SK-N-SH (cell line): ENCODE data around the gene MAN1B1. TPM values are rescaled to one million over a fixed set of nuclear protein-coding genes. Genes with fewer than 3 reads are reported as not detected.

Experiments
- CTCF ChIA-PET: fragments of 300-600, 350-600 bp; formaldehyde crosslinking; extraction: SDS; loops from one replicate; lab custom pipeline; 2021; lab: Yijun Ruan, JAX
- POLR2A ChIA-PET: fragments of 350-600 bp; sonication (Branson Sonifier 250); formaldehyde crosslinking; extraction: SDS; loops from one replicate; lab custom pipeline; 2020; ENCODE audit warnings: antibody characterized with exemption, inconsistent platforms; lab: Yijun Ruan, JAX
- DNase-seq: peaks from one replicate; pipeline ENCODE4 v3.0.0; 2012
- H2AFZ ChIP-seq: fragments of 200-600 bp; sonication (generic); 2 replicates; pipeline ENCODE4 v1.8.1; 2016; ENCODE audit warnings: antibody characterized with exemption, mild to moderate bottlenecking, low read depth
- H3F3A ChIP-seq: fragments of 200-600 bp; sonication (generic); replicated peaks from 2 replicates; pipeline ENCODE3; 2016; ENCODE audit warnings: antibody characterized with exemption, mild to moderate bottlenecking; ENCODE audit not compliant: insufficient read depth
- H3K27ac ChIP-seq, 2 experiments: fragments of 200-500 bp in 1 of 2; fragments of 200-600 bp in 1 of 2; sonication (Bioruptor generic) in 1 of 2; sonication (generic), shearing (Covaris generic) in 1 of 2; 2 replicates each; pipeline versions ENCODE4 v1.5.1 to v1.6.1; 2014 to 2016; ENCODE audit warnings: low read depth in 2 of 2, inconsistent platforms in 1 of 2, low read length in 1 of 2, mild to moderate bottlenecking in 1 of 2, mixed read lengths in 1 of 2
- H3K27me3 ChIP-seq: fragments of 200-600 bp; sonication (generic), shearing (Covaris generic); 2 replicates; pipeline ENCODE4 v1.6.1; 2016; ENCODE audit warnings: mixed run types; ENCODE audit not compliant: insufficient read depth
- H3K36me3 ChIP-seq, 2 experiments: fragments of 200-500 bp in 1 of 2; fragments of 200-600 bp in 1 of 2; sonication (Bioruptor generic) in 1 of 2; sonication (generic) in 1 of 2; replicated peaks in 1 of 2; 2 replicates each; pipeline versions ENCODE3 to v1.5.1; 2014 to 2016; ENCODE audit warnings: low read length in 1 of 2, mild to moderate bottlenecking in 1 of 2; ENCODE audit not compliant: insufficient read depth in 2 of 2, control insufficient read depth in 1 of 2
- H3K4me1 ChIP-seq, 2 experiments: fragments of 200-500 bp in 1 of 2; fragments of 200-600 bp in 1 of 2; sonication (Bioruptor generic) in 1 of 2; sonication (generic), shearing (Covaris generic) in 1 of 2; 2 replicates each; pipeline versions ENCODE4 v1.5.1 to v1.6.1; 2014 to 2016; ENCODE audit warnings: low read depth in 1 of 2, low read length in 1 of 2, mixed run types in 1 of 2; ENCODE audit not compliant: insufficient read depth in 2 of 2, control insufficient read depth in 1 of 2
- H3K4me2 ChIP-seq: fragments of 200-600 bp; sonication (generic), shearing (Covaris generic); 2 replicates; pipeline ENCODE4 v1.6.1; 2017; ENCODE audit warnings: mixed run types
- H3K4me3 ChIP-seq, 2 experiments: fragments of 200-500 bp in 1 of 2; fragments of 200-600 bp in 1 of 2; sonication (Bioruptor generic) in 1 of 2; sonication (generic), shearing (Covaris generic) in 1 of 2; 2 replicates each; pipeline versions ENCODE4 v1.5.1 to v1.8.1; 2014 to 2016; ENCODE audit warnings: low read depth in 2 of 2, inconsistent platforms in 1 of 2, low read length in 1 of 2, mild to moderate bottlenecking in 1 of 2, mixed read lengths in 1 of 2, moderate library complexity in 1 of 2
- H3K79me2 ChIP-seq: fragments of 200-600 bp; sonication (generic); 2 replicates; pipeline ENCODE4 v1.8.1; 2017; ENCODE audit warnings: mild to moderate bottlenecking; ENCODE audit not compliant: insufficient read depth
- H3K9ac ChIP-seq: fragments of 200-600 bp; sonication (generic); 2 replicates; pipeline ENCODE4 v1.6.1; 2017; ENCODE audit warnings: mixed run types
- H3K9me2 ChIP-seq: fragments of 200-600 bp; sonication (generic); 2 replicates; pipeline ENCODE4 v1.6.1; 2017; ENCODE audit warnings: mixed run types
- H3K9me3 ChIP-seq: fragments of 200-600 bp; sonication (generic); 2 replicates; pipeline ENCODE4 v1.6.1; 2017; ENCODE audit warnings: mixed run types, mild to moderate bottlenecking, moderate library complexity
- H4K20me1 ChIP-seq: fragments of 200-600 bp; sonication (generic); 2 replicates; pipeline ENCODE4 v1.6.1; 2017; ENCODE audit warnings: mild to moderate bottlenecking, mixed run types; ENCODE audit not compliant: insufficient read depth
- CHD2 ChIP-seq: fragments of 150-350 bp; IDR thresholded peaks from 2 replicates; pipeline ENCODE4 v1.6.1; 2018; ENCODE audit warnings: low read length; ENCODE audit not compliant: partially characterized antibody
- EP300 ChIP-seq, 2 experiments: IDR thresholded peaks; 2 replicates each; pipeline versions ENCODE4 v1.4.0 to v1.6.1; 2012; ENCODE audit warnings: borderline replicate concordance in 1 of 2, low read depth in 1 of 2, low read length in 1 of 2
- EZH2phosphoT487 ChIP-seq: fragments of 200-600 bp; sonication (generic); IDR thresholded peaks from 2 replicates; pipeline ENCODE4 v1.6.1; 2017; ENCODE audit warnings: low read depth, mixed run types, mild to moderate bottlenecking, antibody characterized with exemption, moderate library complexity, borderline replicate concordance
- FOSL2 ChIP-seq: IDR thresholded peaks from 2 replicates; pipeline ENCODE4 v1.4.0; 2012; ENCODE audit warnings: low read depth, mild to moderate bottlenecking, moderate library complexity, borderline replicate concordance
- GATA2 ChIP-seq: sonication (generic); formaldehyde crosslinking; IDR thresholded peaks from 2 replicates; pipeline ENCODE4 v1.5.0; 2020; ENCODE audit warnings: mild to moderate bottlenecking, missing genetic modification reagents
- JUND ChIP-seq: IDR thresholded peaks from 2 replicates; pipeline ENCODE4 v1.4.0; 2012
- MEF2A ChIP-seq: IDR thresholded peaks from 2 replicates; pipeline ENCODE4 v1.4.0; 2012; ENCODE audit warnings: low read depth, borderline replicate concordance
- MXI1 ChIP-seq: IDR thresholded peaks from 2 replicates; pipeline ENCODE4 v1.6.1; 2012; ENCODE audit warnings: mild to moderate bottlenecking, low read depth, low read length, improper control_type of control experiment
- NFIC ChIP-seq: IDR thresholded peaks from 2 replicates; pipeline ENCODE4 v1.4.0; 2012; ENCODE audit warnings: borderline replicate concordance
- NRF1 ChIP-seq: IDR thresholded peaks from 2 replicates; pipeline ENCODE4 v1.6.1; 2012; ENCODE audit warnings: low read depth, mild to moderate bottlenecking, low read length
- RAD21 ChIP-seq: IDR thresholded peaks from 2 replicates; pipeline ENCODE4 v1.6.1; 2012; ENCODE audit warnings: mild to moderate bottlenecking, low read length
- RCOR1 ChIP-seq: fragments of 150-350 bp; IDR thresholded peaks from 2 replicates; pipeline ENCODE4 v1.6.1; 2017; ENCODE audit warnings: antibody characterized with exemption, low read length
- TAF1 ChIP-seq: IDR thresholded peaks from 2 replicates; pipeline ENCODE4 v1.6.1; 2012; ENCODE audit warnings: low read depth, mild to moderate bottlenecking, low read length, moderate library complexity, borderline replicate concordance
- TEAD4 ChIP-seq: IDR thresholded peaks from 2 replicates; pipeline ENCODE4 v1.4.0; 2012; ENCODE audit warnings: mild to moderate bottlenecking, borderline replicate concordance; ENCODE audit not compliant: insufficient read depth
- USF2 ChIP-seq: fragments of 150-350 bp; IDR thresholded peaks from 2 replicates; pipeline ENCODE4 v1.6.1; 2017; ENCODE audit warnings: antibody characterized with exemption, low read length, low read depth, borderline replicate concordance
- YY1 ChIP-seq: IDR thresholded peaks from 2 replicates; pipeline ENCODE4 v1.4.0; 2012; ENCODE audit warnings: low read depth, mild to moderate bottlenecking
- WGBS: methylation state at CpG from one replicate; pipeline ENCODE4 v1.1.6; 2017; ENCODE audit warnings: low lambda C conversion rate; 5-methylcytosine and 5-hydroxymethylcytosine counted together
- polyA plus RNA-seq, 3 experiments: library from polyadenylated mRNA; depleted of rRNA; stranded (reverse); fragments of >200 nt; gene quantifications; 2 replicates each; pipeline ENCODE4 v1.2.3, GENCODE V29; 2012
- TF ChIP-seq, protein P1 (sequence below): IDR thresholded peaks from 2 replicates; pipeline ENCODE4 v1.4.0; 2012; ENCODE audit warnings: low read depth, borderline replicate concordance
- TF ChIP-seq, protein P2 (sequence below): IDR thresholded peaks from 2 replicates; pipeline ENCODE4 v1.4.0; 2012; ENCODE audit warnings: low read depth
- TF ChIP-seq, protein P3 (sequence below): IDR thresholded peaks from 2 replicates; pipeline ENCODE4 v1.6.1; 2012; ENCODE audit warnings: mild to moderate bottlenecking, low read depth, low read length, moderate library complexity

The MAN1B1 gene
- polyA plus RNA-seq, 1 of the 3 experiments (the other 2 are of a cell fraction): 57.8 TPM

DNA sequence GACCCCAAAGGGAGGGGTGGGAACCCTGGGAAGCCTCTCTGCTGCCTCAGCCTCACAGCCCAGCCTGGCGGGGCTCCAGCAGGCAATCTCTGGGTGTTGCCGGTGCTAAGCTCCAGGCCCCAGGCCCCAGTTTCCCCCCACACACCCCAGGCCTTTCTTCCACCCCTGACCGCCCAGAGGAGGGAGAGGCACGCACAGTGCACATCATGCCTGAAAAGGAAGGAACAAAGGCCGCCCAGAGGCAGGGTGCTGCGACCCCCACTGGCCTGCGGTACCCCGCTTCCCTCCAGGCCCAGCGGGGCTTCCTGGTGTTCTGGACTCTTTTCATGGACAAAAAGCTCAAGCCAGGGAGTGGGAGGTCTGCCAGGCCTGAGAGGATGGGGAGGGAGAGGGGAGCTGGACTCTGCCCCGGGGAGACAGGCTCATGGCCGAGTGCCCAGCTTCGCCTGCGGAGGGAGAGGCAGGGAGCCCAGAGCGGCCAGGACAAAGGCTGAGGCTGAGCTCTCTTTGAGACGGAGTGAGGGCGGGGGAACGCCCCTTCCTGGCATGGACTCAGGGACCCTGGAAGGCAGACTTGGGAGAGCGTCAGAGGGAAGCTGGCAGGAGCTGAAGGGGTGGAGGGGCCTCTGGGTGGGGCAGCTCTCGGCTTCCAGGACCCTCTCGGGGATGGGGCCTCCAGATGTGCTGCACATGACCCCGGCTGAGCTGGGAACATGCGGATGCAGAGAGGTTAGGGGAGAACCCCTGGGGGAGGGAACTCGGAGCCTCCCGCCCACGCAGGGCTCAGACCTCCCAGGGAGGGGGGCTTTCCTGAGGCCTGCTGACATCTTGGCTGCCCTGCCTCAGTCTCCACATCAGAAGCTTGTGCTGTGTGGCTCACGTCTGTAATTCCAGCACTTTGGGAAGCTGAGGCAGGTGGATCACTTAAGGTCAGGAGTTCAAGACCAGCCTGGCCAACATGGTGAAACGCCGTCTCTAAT, 31.1 kb upstream of the MAN1B1 start:
- Histone ChIP-seq H3K4me3 (no peak overlapping the region), H2AFZ (no peak overlapping the region), H3K9me3 (no peaks in the 10 kb centered on the region), H3F3A (no peaks in the 10 kb centered on the region), H3K27ac (peak overlapping the region; percentile 32 to 96; a peak in 3 of 4 replicates), H3K27me3 (no peaks in the 10 kb centered on the region), H3K4me2 (peak overlapping the region; percentile 71; the same call in 1 of the 2 replicates), H3K4me1 (peaks cover 0 to 29% of the 10 kb centered on the region in 2 experiments; a peak in 2 of 4 replicates), H4K20me1 (no peaks in the 10 kb centered on the region), H3K79me2 (no peaks in the 10 kb centered on the region), H3K36me3 (no peaks in the 10 kb centered on the region), H3K9me2 (no peaks in the 10 kb centered on the region), H3K9ac (no peak overlapping the region)
- WGBS: 32% methylated on average over 19 of the region's 28 CpGs
- ChIA-PET CTCF (interaction anchor here (0.9 to 19.8 kb wide), 12 partner anchors 9 to 268 kb away, joined by 3 to 803 read pairs (median 7); partner anchors contain the start of genes NPDC1, RNF224, SAPCD2 and UAP1L1), POLR2A (interaction anchor here (0.6 to 1.8 kb wide), 16 partner anchors 8 to 247 kb away, joined by 3 to 17 read pairs (median 6); partner anchors contain the start of genes CLIC3, DPP7, GRIN1 and NPDC1)
- no peak for TF ChIP-seq TEAD4
- TF ChIP-seq TAF1: 0 out of 2 replicates have a peak, but pooled peaks have one; percentile 20
- TF ChIP-seq MXI1: peak; percentile 76
- peak; percentile 20; the same call in 1 of the 2 replicates for TF ChIP-seq RAD21
- TF ChIP-seq, protein P1, sequence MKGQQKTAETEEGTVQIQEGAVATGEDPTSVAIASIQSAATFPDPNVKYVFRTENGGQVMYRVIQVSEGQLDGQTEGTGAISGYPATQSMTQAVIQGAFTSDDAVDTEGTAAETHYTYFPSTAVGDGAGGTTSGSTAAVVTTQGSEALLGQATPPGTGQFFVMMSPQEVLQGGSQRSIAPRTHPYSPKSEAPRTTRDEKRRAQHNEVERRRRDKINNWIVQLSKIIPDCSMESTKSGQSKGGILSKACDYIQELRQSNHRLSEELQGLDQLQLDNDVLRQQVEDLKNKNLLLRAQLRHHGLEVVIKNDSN: no peak
- TF ChIP-seq CHD2: peak; percentile 35
- peak; percentile 10; the same call in 1 of the 2 replicates for TF ChIP-seq RCOR1
- peak in 1 of 2 experiments; percentile 66; a peak in 2 of 4 replicates for TF ChIP-seq EP300 (IDR thresholded peaks at IDR 0.05; ENCODE audit: borderline replicate concordance in 1 of 2, low read depth in 1 of 2, low read length in 1 of 2)
- TF ChIP-seq YY1: no peak
- TF ChIP-seq NFIC: peak; percentile 59
- no peak for TF ChIP-seq MEF2A
- peak; percentile 94 for DNase-seq

- Histone ChIP-seq H3K4me1 (peaks cover 0 to 29% of the 10 kb centered on the region in 2 experiments; a peak in 2 of 4 replicates), H3K36me3 (no peaks in the 10 kb centered on the region), H3K9me2 (no peaks in the 10 kb centered on the region), H3K9me3 (no peaks in the 10 kb centered on the region), H4K20me1 (no peaks in the 10 kb centered on the region), H2AFZ (no peak overlapping the region), H3K27me3 (no peaks in the 10 kb centered on the region), H3K9ac (no peak overlapping the region), H3K79me2 (no peaks in the 10 kb centered on the region), H3K27ac (no peak overlapping the region), H3F3A (no peaks in the 10 kb centered on the region), H3K4me2 (no peak overlapping the region), H3K4me3 (no peak overlapping the region)
- ChIA-PET CTCF (interaction anchor here (0.6 to 19.8 kb wide), 6 partner anchors 7 to 170 kb away, joined by 3 to 803 read pairs (median 17); partner anchors contain the start of genes ENTPD2, NPDC1, RNF224 and SAPCD2), POLR2A (interaction anchor here (1.5 to 1.8 kb wide), 3 partner anchors 14 to 81 kb away, joined by 7 to 17 read pairs (median 9); partner anchors contain the start of genes GRIN1, SAPCD2 and UAP1L1)
- 88% methylated on average over 17 of the region's 17 CpGs for WGBS
- no peak for DNase-seq
- TF ChIP-seq USF2 (no peak), EZH2phosphoT487 (no peak), GATA2 (CRISPR knock-in tag) (no peak), NRF1 (no peak), FOSL2 (no peak), JUND (no peak)
- TF ChIP-seq, protein P2, sequence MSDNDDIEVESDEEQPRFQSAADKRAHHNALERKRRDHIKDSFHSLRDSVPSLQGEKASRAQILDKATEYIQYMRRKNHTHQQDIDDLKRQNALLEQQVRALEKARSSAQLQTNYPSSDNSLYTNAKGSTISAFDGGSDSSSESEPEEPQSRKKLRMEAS: no peak
- TF ChIP-seq, protein P3, sequence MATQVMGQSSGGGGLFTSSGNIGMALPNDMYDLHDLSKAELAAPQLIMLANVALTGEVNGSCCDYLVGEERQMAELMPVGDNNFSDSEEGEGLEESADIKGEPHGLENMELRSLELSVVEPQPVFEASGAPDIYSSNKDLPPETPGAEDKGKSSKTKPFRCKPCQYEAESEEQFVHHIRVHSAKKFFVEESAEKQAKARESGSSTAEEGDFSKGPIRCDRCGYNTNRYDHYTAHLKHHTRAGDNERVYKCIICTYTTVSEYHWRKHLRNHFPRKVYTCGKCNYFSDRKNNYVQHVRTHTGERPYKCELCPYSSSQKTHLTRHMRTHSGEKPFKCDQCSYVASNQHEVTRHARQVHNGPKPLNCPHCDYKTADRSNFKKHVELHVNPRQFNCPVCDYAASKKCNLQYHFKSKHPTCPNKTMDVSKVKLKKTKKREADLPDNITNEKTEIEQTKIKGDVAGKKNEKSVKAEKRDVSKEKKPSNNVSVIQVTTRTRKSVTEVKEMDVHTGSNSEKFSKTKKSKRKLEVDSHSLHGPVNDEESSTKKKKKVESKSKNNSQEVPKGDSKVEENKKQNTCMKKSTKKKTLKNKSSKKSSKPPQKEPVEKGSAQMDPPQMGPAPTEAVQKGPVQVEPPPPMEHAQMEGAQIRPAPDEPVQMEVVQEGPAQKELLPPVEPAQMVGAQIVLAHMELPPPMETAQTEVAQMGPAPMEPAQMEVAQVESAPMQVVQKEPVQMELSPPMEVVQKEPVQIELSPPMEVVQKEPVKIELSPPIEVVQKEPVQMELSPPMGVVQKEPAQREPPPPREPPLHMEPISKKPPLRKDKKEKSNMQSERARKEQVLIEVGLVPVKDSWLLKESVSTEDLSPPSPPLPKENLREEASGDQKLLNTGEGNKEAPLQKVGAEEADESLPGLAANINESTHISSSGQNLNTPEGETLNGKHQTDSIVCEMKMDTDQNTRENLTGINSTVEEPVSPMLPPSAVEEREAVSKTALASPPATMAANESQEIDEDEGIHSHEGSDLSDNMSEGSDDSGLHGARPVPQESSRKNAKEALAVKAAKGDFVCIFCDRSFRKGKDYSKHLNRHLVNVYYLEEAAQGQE: no peak
Observed at GRCh38 chr9:137056739-137057415, 29.9 kb upstream of the MAN1B1 start.
